22Rv1 (cell line): Measurements from ENCODE around the gene EIF3L.

Experiments used
- CTCF ChIP-seq: fragments of 450-650 bp; IDR thresholded peaks from 2 replicates; pipeline ENCODE4 v1.5.1; 2017; ENCODE audit warnings: mild to moderate bottlenecking
- ZFX ChIP-seq: fragments of 450-650 bp; IDR thresholded peaks from 2 replicates; pipeline ENCODE4 v1.6.1; 2017; ENCODE audit warnings: antibody characterized with exemption, borderline replicate concordance

GRCh38 chr22:37850801-37851200 lies 1.6 kb downstream of the EIF3L start:
- TF ChIP-seq CTCF (no peak), ZFX (no peak)
